Mucosa of rectum (tissue), 2 donors: Measurements from ENCODE around the gene TUBB8.
"Not testable (repeated sequence)": the region's sequence is repeated elsewhere in the genome, so short reads cannot be mapped to it uniquely, and the experiment has no call there.

Experiments used
- H3K27ac ChIP-seq, 2 donors: one replicate each; pipeline ENCODE4 v1.7.0; 2013; ENCODE audit warnings: inconsistent platforms in 2 of 2, low read depth in 2 of 2, low read length in 2 of 2
- H3K27me3 ChIP-seq, 2 donors: one replicate each; pipeline ENCODE4 v1.7.0; 2013; ENCODE audit warnings: low read length in 2 of 2; ENCODE audit not compliant: control insufficient read depth in 2 of 2, insufficient read depth in 2 of 2
- H3K36me3 ChIP-seq, 2 donors: one replicate each; pipeline ENCODE4 v1.7.0; 2013; ENCODE audit warnings: low read length in 2 of 2; ENCODE audit not compliant: control insufficient read depth in 2 of 2, insufficient read depth in 2 of 2
- H3K4me1 ChIP-seq, 2 donors: one replicate each; pipeline ENCODE4 v1.7.0; 2013; ENCODE audit warnings: low read length in 2 of 2, mild to moderate bottlenecking in 1 of 2; ENCODE audit not compliant: control insufficient read depth in 2 of 2, insufficient read depth in 2 of 2
- H3K4me3 ChIP-seq, 2 donors: one replicate each; pipeline ENCODE4 v1.7.0; 2013; ENCODE audit warnings: low read length in 2 of 2
- H3K9ac ChIP-seq, 2 donors: one replicate each; pipeline ENCODE4 v1.7.0; 2013; ENCODE audit warnings: low read length in 2 of 2, low read depth in 1 of 2, mild to moderate bottlenecking in 1 of 2
- H3K9me3 ChIP-seq, 2 donors: one replicate each; pipeline ENCODE4 v1.7.0; 2013; ENCODE audit warnings: low read length in 2 of 2; ENCODE audit not compliant: control insufficient read depth in 2 of 2
- donor health status: healthy.
- donor health status: Normal muscosa, but diverticular disease.

Gene TUBB8

GRCh38 chr10:68156-68555 is 19.1 kb upstream of the TUBB8 start:
- not testable (repeated sequence) for H3K4me1 ChIP-seq, H3K4me3 ChIP-seq, H3K36me3 ChIP-seq, H3K9me3 ChIP-seq, H3K9ac ChIP-seq, H3K27me3 ChIP-seq, H3K27ac ChIP-seq

GRCh38 chr10:49926-50325 is 830 bp upstream of the TUBB8 start:
- H3K27ac ChIP-seq, H3K9me3 ChIP-seq, H3K9ac ChIP-seq, H3K4me1 ChIP-seq, H3K4me3 ChIP-seq, H3K27me3 ChIP-seq, H3K36me3 ChIP-seq: not testable (repeated sequence)

- not testable (repeated sequence) for H3K4me1 ChIP-seq, H3K9ac ChIP-seq, H3K4me3 ChIP-seq, H3K27me3 ChIP-seq, H3K27ac ChIP-seq, H3K36me3 ChIP-seq, H3K9me3 ChIP-seq
These were observed 1.2 kb downstream of the TUBB8 start for GRCh38 chr10:47864-48263.

GRCh38 chr10:13315-13635 is 35.8 kb downstream of the TUBB8 start:
- H3K9ac ChIP-seq, H3K4me3 ChIP-seq, H3K27me3 ChIP-seq, H3K9me3 ChIP-seq, H3K36me3 ChIP-seq, H3K27ac ChIP-seq, H3K4me1 ChIP-seq: not testable (repeated sequence)

GRCh38 chr10:12444-13314 is 36.4 kb downstream of the TUBB8 start:
- not testable (repeated sequence) for H3K27me3 ChIP-seq, H3K4me1 ChIP-seq, H3K36me3 ChIP-seq, H3K27ac ChIP-seq, H3K4me3 ChIP-seq, H3K9me3 ChIP-seq, H3K9ac ChIP-seq

GRCh38 chr10:11260-11659 is 37.8 kb downstream of the TUBB8 start:
- H3K4me1 ChIP-seq, H3K27me3 ChIP-seq, H3K27ac ChIP-seq, H3K4me3 ChIP-seq, H3K9ac ChIP-seq, H3K36me3 ChIP-seq, H3K9me3 ChIP-seq: not testable (repeated sequence)

- H3K4me1 ChIP-seq, H3K36me3 ChIP-seq, H3K4me3 ChIP-seq, H3K9ac ChIP-seq, H3K27me3 ChIP-seq, H3K9me3 ChIP-seq, H3K27ac ChIP-seq: not testable (repeated sequence)
These were observed 38.7 kb downstream of the TUBB8 start for GRCh38 chr10:10261-10971.
